GM04503 (cell line): Measurements from ENCODE around the gene SLC43A2.

Experiments
- DNase-seq: peaks from one replicate; pipeline ENCODE4 v3.0.0-alpha.2; 2012; ENCODE audit warnings: low read depth

SLC43A2 gene

DNA sequence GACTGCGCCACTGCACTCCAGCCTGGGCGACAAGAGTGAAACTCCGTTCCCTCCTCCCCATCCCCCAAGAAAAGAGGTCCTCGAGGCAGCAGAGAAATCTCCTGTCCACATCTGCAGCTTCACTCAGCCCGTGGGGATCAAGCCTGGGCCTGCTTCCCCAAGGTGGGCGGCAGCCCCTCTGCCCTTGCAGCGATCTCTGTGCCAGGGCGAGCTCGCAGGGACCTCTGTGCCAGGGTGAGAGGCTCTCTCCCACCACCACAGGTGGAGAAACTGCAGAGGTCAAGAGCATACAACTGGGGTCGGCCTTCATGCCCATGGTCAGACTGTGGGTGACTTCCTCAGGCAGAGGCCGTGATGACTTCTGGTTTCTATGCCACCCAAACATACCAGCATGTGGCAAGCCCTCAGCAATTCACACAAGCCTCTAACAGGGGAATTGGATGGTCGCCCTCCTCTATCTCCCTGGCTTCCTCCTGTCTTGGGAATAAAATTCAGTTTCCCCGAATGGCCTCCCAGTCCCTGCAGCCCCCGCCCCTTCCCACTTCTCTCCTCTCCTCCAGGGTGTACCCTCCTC, 5.5 kb downstream of the SLC43A2 start:
- DNase-seq = no peak

DNA sequence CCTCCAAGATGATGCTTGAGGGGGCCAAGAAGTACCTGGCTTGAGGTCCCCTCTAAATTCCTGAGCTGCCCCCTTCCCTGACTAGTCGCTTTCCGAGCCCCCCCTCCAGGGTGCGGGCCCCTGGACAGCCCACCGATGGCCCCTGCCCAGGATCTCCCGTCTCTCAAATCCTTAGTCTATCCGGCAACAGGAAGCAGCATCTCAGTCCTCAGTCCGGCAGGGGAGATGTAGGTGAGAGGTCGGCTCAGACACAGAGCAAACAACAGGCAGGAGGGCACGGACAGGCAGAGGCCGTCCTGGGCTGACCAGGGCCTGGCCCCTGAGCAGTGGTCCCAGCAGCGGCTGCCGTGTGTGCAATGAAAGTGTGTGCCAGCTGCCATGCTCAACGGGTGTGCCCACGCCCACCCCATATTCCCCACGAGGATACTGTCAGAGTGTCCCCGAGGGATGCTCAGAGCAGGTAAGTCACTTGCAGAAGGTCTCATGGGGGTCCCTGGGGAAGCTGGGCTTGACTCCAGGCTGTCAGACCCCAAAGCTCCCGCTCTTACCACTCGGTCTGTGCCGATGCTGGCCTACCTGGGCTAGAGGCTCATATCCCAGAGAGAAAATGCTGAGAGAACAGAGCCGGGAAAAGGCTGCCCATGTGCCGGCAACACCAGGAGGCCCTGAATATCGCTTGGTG, 7.2 kb downstream of the SLC43A2 start:
- no peak for DNase-seq

DNA sequence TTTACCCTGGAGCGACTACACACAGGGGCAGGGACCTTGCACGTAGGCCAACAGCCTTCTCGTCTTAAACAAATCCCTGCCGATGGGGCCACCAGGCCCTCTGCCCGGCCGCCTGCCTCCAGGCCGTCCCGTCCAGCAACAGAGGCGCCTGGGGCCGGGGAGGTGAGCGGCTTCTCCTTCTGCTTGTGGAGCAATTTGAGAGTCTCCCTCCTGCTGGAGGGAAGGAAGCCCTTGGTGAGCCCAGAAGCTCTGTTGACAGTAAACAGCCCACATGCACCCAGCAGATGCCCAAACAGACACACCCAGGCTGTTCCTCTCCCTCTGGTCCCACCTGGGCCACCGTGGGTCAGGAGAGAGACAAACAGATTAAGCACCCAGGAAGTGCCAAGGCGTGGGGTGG, 8.1 kb downstream of the SLC43A2 start:
- no peak for DNase-seq

DNA sequence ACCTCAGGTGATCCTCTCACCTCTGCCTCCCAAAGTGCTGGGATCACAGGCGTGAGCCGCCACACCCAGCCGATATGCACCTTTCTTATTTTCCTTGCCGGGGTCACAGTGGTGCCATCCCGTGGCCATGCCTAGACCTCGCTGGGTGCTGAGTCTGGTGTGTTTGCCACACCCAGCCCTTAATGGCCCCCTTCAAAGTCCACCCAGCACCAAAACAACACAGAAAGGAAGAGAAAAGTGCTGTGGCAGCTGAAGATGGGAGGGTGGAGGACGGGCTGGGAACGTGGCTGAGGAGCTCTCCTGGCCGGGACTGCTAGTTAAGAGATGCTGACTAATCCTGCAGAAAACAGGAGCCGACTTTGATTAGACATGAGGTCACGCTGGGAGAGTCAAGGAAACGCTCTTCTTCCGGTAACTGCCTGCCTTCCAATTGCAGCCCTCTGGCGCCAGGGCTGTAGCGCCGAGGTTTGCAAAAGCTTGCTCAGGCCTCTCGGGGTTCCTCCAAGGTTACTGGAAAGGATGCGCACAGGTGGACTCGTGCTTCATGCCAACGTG, 10.9 kb downstream of the SLC43A2 start:
- DNase-seq = peak; percentile 67

DNA sequence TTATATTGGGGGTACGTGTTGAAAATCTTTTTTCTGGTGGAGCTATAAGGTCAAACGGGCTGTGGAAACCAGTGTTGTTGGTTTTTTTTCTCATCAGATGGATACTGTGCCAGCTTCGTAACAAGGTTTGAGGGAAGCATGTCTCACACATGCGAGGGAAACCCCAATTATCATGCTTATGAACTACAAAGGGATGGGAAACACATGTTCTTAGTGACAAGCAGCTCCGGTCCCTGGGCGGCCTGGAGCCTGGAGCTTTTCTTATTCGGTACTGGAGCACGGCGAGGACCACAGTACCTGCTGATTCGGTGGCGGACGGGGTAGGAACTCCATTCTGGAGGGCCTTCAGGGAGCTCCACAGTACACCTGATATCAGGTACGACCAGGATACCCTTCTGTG, 12.5 kb downstream of the SLC43A2 start:
- no peak for DNase-seq

DNA sequence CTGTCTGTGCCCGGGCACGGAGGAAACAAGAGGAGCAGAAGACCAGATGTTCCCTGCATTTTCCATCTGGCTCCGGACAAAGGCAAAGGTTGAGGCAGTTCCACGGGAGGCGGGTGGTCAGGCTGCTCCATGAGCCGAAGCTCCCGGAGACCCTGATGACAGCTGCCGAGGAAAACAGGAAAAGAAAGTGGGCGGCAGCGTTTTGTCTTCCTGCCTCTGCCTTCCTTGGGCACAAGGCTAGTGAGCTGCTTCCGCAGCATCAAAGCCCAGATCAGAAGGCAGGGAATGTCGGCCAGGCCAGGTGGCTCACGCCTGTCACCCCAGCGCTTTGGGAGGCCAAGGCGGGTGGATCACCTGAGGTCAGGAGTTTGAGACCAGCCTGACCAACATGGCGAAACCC, 16.2 kb downstream of the SLC43A2 start:
- no peak for DNase-seq

DNA sequence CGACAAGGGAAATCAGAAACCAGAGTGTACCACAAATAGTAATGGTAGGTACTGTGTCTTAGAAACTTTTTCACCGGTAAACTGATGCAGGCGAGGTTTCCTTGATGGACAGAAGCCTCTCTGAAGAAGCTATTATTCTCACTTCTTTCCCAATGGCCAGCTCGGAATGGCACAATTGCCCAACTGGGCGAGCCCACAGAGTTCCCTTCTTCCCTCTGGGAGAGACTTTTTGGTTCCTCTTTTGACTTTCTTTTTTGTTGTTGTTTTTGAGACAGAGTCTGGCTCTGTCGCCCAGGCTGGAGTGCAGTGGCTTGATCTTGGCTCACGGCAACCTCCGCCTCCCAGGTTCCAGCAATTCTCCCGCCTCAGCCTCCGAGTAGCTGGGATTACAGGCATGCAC, 16.9 kb downstream of the SLC43A2 start:
- no peak for DNase-seq

DNA sequence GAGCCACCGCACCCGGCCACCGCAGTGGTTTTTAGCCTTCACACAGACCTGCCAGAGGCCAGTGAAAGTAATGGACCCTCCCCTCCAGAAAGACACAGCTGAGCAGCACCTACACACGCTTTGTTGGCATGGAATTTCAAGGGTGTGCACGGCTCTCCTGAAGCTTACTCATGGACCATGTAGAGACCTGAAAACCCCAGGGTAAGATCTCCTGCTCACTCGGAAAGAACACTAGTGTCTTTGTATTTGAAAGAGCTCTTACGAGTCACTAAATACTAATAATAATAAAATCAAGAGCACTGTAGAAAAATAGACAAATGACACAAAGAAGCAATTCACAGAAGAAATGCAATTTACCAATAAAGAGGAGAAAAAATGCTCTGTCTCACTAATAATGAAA, 20.0 kb downstream of the SLC43A2 start:
- DNase-seq = no peak

DNA sequence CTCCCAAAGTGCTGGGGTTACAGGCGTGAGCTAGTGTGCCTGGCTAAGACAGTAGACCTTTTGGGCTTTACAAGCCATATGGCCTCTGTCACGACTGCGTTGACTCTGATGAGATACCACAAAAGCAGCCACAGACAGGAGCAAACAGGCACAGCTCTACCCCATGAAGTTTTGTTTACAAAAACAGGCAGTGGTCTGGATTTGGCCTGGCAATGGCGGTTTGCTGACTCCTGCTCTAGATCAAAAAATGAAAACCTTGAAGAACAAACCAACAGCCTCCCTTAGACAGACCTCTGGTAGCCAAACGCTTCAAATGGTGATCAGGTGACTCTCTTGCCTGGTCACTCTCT, 20.7 kb downstream of the SLC43A2 start:
- DNase-seq = no peak

DNA sequence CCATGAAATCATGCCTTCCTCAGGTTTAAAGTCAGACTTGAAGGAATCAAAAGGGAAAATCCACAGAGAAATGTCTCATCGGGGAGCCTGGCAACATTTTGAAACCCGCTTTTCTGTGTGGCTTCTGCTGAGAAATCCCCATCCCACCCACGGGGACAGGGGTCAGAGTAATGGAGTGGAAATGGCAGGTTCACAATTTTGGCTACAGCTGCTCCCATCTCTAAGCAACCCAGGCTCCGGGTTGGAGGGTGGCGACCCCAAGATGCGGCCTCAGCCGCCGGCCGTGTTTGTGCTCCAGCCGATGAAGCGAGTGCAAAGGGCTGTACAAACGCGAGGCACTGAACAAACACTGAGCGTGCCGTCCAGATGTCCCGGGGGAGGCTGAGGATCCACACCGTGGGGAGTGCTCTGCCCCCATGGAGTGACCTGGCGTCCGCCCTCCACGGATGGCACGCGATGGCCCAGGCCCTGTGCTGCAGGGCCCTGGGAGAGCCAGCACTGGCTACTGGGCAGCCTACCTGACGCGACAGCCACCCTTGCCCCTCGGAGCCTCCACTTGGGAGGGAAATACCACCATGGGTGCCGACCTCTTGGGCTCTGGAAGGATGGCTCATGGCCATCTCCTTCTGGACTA, 22.2 kb downstream of the SLC43A2 start:
- no peak for DNase-seq

DNA sequence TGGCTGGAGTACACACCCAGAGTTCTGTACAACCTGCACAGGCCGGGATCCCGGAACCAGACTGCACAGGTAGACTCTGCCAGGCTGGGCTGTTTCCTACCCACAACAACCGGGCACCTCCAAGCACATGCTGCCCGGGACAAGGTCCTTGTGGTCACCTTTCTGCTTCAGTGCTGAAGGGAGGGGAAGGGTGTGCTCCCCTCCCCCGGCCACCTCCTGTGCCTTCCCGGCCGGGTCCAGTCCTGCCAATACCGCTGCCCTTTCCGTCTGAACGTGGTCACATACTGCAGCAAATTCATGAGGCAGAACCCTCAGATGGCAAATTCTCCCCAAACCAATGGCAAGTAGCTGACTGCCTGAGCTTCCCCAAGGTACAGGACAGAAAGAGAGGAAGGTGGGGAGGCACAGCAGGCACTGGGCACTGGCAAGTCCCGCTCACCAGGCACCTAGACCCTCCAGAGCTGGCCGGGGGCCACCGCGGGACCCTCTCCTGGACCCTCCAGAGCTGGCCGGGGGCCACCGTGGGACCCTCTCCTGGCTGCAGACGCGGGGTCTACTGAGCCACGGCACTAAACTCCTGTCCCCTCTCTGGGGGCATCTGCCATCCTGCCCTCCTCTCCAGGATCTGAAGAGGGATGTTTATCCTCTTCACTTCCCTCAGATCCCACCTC, 22.8 kb downstream of the SLC43A2 start:
- DNase-seq = no peak

DNA sequence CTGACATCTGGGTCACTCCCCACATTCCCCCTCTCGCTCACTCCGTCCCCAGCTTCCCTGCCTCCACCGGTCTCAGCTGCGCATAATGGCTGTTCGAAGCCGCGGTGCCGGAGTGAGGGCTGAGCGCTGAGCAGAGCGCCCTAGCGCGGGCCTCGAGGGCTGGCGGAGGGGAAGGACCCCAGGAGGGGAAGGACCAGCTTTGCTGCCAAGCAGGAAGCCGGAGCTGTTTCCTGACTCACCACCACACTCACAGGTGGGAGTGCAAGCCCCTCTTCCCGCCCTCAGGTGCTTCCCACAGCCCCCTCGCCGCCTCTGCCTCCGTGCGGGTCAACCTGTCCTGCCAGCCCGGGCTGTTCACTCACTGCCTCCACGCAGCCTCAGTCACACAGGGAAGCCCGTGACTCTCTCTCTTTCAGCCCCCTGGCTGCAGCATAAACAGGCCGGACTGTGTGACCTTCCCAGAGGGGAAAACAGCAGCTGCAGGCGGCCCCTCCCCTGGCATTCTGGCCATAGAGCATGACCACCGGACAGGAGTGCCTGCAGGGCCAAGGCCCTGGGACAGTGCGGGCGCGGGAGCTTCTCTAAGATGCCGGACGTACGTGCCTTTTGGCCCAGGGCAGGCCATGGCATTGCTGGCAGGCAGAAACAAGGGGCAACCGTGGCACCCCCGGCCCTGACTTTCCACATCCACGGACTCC, 23.7 kb downstream of the SLC43A2 start:
- DNase-seq = no peak

DNA sequence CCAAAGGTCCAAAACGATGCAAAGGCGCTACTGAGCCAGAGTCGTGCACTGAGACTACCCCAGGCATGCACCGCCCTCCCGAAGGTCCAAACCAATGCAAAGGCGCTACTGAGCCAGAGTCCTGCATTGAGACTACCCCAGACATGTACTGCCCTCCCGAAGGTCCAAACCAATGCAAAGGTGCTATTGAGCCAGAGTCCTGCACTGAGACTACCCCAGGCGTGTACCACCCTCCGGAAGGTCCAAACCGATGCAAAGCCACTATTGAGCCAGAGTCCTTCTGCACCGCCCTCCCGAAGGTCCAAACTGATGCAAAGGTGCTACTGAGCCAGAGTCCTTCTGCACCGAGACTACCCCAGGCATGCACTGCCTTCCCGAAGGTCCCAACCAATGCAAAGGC, 27.1 kb downstream of the SLC43A2 start:
- DNase-seq = no peak

DNA sequence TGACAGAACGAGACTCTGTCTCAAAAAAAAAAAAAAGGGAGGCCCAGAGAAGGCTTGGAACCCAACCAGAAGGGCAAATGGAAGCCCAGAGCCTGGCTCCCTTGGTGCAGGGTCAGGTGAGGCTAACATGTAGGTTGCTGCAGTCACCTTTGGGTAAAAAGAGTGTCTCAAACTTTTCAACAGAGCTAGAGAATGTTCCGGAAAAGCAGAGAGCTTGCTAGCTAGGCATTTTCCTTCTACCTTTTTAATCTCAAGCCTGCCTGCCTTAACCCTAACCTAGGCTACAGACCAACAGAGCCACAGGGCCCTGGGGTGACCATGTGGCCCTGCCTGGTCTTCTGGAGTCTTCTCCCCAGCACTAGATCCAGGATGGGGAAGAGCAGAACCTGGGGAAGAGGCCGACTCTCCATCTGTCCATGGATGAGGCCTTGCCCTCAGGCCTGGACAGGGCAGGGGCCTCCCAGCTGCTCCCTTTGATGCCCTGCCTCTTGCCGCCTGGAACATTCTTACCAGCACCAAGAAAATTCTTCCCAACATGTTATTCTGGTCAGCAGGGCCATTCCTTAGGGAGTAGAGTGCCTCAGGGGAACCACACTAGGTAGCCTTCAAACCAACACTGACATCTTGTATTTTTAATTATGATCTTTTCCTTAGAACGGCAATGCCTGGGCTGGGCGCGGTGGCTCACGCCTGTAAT, 30.1 kb downstream of the SLC43A2 start:
- no peak for DNase-seq

DNA sequence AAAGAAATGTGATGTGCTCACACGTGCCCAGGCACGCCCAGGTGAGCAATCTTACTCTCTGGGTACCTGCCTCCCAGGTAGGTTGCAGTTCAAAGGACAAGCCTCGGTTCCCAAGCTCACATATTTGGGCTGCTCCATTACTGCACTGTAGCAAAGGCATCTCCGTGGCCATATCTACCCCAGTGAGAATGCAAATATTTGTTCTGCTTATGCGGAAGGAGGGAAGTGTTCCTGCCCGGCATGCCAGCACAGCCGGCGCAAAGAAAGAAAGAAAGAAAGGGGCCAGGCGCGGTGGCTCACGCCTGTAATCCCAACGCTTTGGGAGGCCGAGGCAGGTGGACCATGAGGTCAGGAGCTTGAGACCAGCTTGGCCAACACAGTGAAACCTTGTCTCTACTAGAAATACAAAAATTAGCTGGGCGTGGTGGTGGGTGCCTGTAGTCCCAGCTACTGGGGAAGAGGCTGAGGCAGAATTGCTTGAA, 30.7 kb downstream of the SLC43A2 start:
- no peak for DNase-seq

DNA sequence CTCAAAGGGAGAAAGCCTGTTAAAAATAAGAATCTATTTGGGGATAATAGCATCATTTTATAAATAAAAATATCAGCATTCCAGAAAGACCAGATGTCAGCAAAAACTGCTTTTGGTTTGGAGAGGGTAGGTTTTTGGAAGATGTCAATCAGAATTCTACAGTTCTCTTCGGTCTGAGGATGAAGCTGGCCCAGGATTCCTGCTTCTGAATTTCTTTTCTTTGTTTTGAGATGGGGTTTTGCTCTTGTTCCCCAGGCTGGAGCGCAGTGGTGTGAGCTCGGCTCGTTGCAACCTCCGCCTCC, 35.1 kb downstream of the SLC43A2 start:
- DNase-seq = no peak

DNA sequence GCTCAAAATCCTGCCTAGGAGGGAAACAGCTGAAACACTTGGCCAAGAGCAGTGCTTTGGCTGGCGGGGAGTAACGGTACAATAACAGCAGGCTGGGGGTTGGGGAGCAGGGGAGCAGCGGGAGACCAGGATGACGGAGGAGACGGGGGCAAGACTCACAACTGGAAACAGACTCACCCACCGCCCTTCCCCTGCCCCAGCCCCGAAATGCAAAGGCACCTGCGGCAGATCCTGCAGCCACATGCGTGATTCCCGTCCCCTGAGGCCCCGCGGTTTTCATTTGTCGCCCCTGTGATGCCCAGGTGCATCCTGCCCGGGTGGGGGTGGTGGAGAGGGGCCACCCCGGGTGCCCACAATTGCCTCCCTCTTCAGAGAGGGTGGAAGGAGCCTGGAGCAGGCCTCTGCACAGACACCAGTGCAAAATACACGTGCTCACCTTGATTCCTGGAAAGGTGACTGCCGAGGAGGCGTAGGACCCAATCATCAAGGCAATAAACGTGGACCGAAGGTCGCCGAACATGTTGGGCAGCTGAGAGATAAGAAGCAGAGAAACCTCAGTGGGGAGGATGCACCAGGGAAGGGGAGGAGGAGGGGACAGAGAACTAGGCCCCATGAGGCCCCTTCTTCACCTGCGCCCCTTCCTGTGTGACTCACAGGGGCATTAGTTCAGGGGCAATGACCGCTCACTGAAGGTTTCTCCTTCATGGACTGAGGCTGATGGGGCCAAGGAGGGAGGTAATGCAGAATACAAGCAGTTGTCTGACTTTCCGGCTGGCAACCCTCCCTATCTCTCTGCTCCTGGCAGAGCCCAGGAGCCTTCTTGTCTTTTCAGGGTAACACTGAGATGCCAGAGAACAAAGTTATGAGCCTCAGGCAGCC, 35.6 kb downstream of the SLC43A2 start:
- DNase-seq = no peak

DNA sequence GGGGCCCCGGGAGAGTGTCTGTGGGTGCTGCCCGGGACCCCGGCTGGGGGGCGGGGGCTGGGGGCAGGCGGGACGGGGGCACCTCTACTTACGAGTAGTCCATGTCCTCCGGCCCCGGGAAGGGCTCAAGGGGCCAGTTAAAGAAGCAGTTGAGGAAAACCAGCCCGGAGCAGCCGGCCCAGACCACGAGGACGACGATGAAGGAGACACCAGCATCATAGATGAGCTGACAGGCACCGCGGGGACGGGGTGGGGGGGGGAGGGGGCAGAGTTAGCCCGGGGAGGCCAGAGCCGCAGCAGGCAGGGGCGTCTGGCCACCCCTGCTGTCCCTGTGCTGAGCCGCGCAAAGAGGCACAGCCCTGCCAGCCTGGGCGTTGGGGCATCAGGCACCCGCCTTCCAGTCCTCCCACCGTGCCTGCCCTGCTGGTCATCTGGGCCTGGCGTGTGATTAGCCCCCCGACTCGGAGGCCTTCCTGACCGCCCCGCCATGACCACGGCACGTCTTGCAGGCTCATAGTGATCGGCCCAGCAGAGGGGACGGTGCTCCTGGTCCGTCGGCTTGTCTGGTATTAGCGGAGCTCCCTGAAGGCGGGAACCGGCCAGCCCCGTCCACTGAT, 37.1 kb downstream of the SLC43A2 start:
- DNase-seq = no peak

DNA sequence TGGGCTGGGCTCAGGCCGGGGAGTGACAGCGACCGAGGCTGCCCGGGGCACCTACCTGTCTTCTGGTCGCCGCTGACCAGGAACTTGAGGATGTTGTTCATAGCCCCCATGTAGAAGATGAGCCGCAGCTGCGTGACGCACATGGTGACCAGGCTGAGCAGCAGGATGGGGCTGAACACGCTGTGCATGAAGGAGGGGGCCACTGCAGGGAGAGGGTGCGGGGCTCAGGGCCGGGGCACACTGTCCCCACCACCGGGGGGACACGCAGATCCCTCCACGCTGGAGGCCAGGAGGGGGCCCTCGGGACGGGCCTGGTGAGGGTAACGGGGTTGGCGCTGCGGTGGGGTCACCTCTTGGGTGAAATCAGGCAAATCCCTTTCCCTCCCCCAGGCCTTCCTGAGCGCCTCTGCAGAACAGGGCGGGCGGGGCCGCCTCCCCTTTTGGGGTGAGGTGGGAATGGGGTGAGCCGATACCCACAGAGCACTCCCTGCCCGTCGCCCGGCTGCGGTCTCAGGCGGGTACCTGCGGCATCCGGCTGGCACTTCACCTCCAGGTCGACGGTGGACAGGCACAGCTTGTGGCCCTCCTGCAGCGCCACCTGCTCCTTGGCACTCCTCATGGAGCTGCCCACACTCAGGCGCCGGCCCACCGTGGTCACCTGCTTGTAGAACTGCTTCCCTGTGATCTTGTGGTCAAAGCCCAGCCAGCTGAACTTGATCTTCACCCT, 37.7 kb downstream of the SLC43A2 start:
- no peak for DNase-seq
